ENCODE measurements around the gene IGF2BP2. TPM values are rescaled to one million over a fixed set of nuclear protein-coding genes. Genes with fewer than 3 reads are reported as not detected.

Gene IGF2BP2
- total RNA-seq, 1 experiment from 2014 or later, result 135 TPM

GRCh38 chr3:185702262-185703225 lies 122.3 kb downstream of the IGF2BP2 start:
- no peak for TF ChIP-seq TCF7L2 (IDR thresholded peaks at IDR 0.05; ENCODE audit: borderline replicate concordance, extremely low read depth, insufficient read depth, insufficient read length)
- TF ChIP-seq CEBPB (IDR thresholded peaks at IDR 0.05; ENCODE audit: low read depth), result no peak
- TF ChIP-seq JUND (IDR thresholded peaks at IDR 0.05), result no peak
- no peak for TF ChIP-seq CBX3 (IDR thresholded peaks at IDR 0.05; ENCODE audit: low read depth)
- TF ChIP-seq EZH2phosphoT487 (IDR thresholded peaks at IDR 0.05; ENCODE audit: borderline replicate concordance), result no peak
- TF ChIP-seq POLR2AphosphoS5 (IDR thresholded peaks at IDR 0.05; ENCODE audit: low read depth, low read length), result no peak
- TF ChIP-seq ELF1 (IDR thresholded peaks at IDR 0.05; ENCODE audit: borderline replicate concordance, low read depth), result no peak
- no peak for TF ChIP-seq REST (IDR thresholded peaks at IDR 0.05; ENCODE audit: low read depth)
- TF ChIP-seq CTCF (IDR thresholded peaks at IDR 0.05 in 2 of 3, conservative IDR thresholded peaks at IDR 0.05 in 1 of 3; ENCODE audit: borderline replicate concordance in 1 of 3, insufficient read depth in 1 of 3, low read depth in 2 of 3, low read length in 2 of 3), result no peak
- TF ChIP-seq, protein P1, sequence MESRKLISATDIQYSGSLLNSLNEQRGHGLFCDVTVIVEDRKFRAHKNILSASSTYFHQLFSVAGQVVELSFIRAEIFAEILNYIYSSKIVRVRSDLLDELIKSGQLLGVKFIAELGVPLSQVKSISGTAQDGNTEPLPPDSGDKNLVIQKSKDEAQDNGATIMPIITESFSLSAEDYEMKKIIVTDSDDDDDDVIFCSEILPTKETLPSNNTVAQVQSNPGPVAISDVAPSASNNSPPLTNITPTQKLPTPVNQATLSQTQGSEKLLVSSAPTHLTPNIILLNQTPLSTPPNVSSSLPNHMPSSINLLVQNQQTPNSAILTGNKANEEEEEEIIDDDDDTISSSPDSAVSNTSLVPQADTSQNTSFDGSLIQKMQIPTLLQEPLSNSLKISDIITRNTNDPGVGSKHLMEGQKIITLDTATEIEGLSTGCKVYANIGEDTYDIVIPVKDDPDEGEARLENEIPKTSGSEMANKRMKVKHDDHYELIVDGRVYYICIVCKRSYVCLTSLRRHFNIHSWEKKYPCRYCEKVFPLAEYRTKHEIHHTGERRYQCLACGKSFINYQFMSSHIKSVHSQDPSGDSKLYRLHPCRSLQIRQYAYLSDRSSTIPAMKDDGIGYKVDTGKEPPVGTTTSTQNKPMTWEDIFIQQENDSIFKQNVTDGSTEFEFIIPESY (IDR thresholded peaks at IDR 0.05; ENCODE audit: extremely low read depth, insufficient replicate concordance, low read length), result no peak
- no peak for TF ChIP-seq YY1 (IDR thresholded peaks at IDR 0.05; ENCODE audit: extremely low read depth, insufficient replicate concordance, low read depth, low read length)
- Histone ChIP-seq H4K20me1 (ENCODE audit: insufficient read depth) (no peaks in the 10 kb centered on the region; the same call in 1 of the 2 replicates), H3K27me3 (ENCODE audit: insufficient read depth, low read length) (no peaks in the 10 kb centered on the region), H3K9me3 (ENCODE audit: control insufficient read depth in 1 of 2, insufficient read depth in 1 of 2, low read depth in 1 of 2, low read length in 2 of 2) (no peaks in the 10 kb centered on the region), H2AFZ (ENCODE audit: low read depth, low read length, poor library complexity, severe bottlenecking) (no peak overlapping the region), H3K4me1 (ENCODE audit: control insufficient read depth in 1 of 2, insufficient read depth in 2 of 2, low read length in 2 of 2) (peaks cover 5 to 29% of the 10 kb centered on the region in 2 experiments; a peak in 3 of 4 replicates), H3K4me3 (replicated peaks in 1 of 2; ENCODE audit: low read depth in 1 of 2, low read length in 2 of 2) (no peak overlapping the region), H3K4me2 (ENCODE audit: low read length) (peak overlapping the region; percentile 12; the same call in 1 of the 2 replicates), H3K27ac (ENCODE audit: low read depth, low read length) (no peak overlapping the region), H3K79me2 (ENCODE audit: insufficient read depth, low read length) (peaks cover 96% of the 10 kb centered on the region), H3K9me2 (ENCODE audit: insufficient read depth) (no peaks in the 10 kb centered on the region), H3K36me3 (ENCODE audit: control insufficient read depth in 1 of 2, insufficient read depth in 2 of 2, low read length in 2 of 2) (no peaks in the 10 kb centered on the region), H3K9ac (ENCODE audit: low read length) (no peak overlapping the region)
- POLR2A ChIA-PET, result no interaction called here
- no TSS peak for BruUV-seq (replicated peaks)
- CTCF ChIA-PET, result no interaction called here
- intact Hi-C loops (cut with micrococcal nuclease), result no loop called here
- peak; percentile 60 for ATAC-seq
- DNase-seq (ENCODE audit: low read depth, low spot score), result no peak
- RAD21 ChIA-PET (ENCODE audit: low non-redundant PET in 1 of 2, low total read pairs in 2 of 2, uncharacterized antibody in 2 of 2, unreplicated experiment in 2 of 2), result no interaction called here

Measured in HCT116 (cell line).